ENCODE data around the gene SSH2.
"Not testable (repeated sequence)": the region's sequence is repeated elsewhere in the genome, so short reads cannot be mapped to it uniquely, and the experiment has no call there.

DNA sequence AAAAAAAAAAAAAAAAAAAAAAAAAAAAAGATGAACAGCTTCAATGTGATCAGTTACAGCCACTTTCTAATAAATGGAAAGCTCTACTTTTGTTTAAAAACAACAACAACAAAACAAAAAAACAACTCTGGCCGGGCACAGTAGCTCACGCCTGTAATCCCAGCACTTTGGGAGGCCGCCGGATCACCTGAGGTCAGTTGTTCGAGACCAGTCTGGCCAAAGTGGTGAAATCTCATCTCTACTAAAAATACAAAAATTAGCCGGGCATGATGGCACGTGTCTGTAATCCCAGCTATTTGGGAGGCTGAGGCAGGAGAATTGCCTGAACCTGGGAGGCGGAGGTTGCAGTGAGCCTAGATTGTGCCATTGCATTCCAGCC, 150.2 kb downstream of the SSH2 start:
- not testable (repeated sequence) for TF ChIP-seq CTCF (IDR thresholded peaks at IDR 0.05; ENCODE audit: low read depth, low read length, missing input control); YY1 (IDR thresholded peaks at IDR 0.05); GABPA (IDR thresholded peaks at IDR 0.05 in 1 of 2, conservative IDR thresholded peaks at IDR 0.05 in 1 of 2); REST (IDR thresholded peaks at IDR 0.05); JUND (IDR thresholded peaks at IDR 0.05); RAD21 (IDR thresholded peaks at IDR 0.05); RXRA (IDR thresholded peaks at IDR 0.05); EGR1 (IDR thresholded peaks at IDR 0.05; ENCODE audit: low read depth in 2 of 2); TAF1 (conservative IDR thresholded peaks at IDR 0.05); NR2F2 (IDR thresholded peaks at IDR 0.05); ATF3 (IDR thresholded peaks at IDR 0.05); MAX (IDR thresholded peaks at IDR 0.05); ZBTB33 (IDR thresholded peaks at IDR 0.05)
